Mesendoderm (in vitro differentiated cells): ENCODE measurements around the gene MAP3K8.

Experiments used
- DNase-seq: peaks from one replicate; pipeline ENCODE4 v3.0.0; 2013
- H2AK5ac ChIP-seq: 2 replicates; pipeline ENCODE4 v1.6.1; 2013; ENCODE audit warnings: low read length, inconsistent platforms
- H2BK120ac ChIP-seq: 2 replicates; pipeline ENCODE4 v1.6.1; 2013; ENCODE audit warnings: low read depth, mild to moderate bottlenecking, low read length, moderate library complexity, mixed read lengths
- H2BK15ac ChIP-seq: replicated peaks from 2 replicates; pipeline ENCODE4 v1.6.1; 2013; ENCODE audit warnings: low read depth, mild to moderate bottlenecking, moderate library complexity
- H2BK5ac ChIP-seq: 2 replicates; pipeline ENCODE4 v1.6.1; 2013; ENCODE audit warnings: low read length, inconsistent platforms
- H3K18ac ChIP-seq: 2 replicates; pipeline ENCODE4 v1.6.1; 2013; ENCODE audit warnings: mild to moderate bottlenecking, low read length, mixed read lengths
- H3K23ac ChIP-seq: one replicate; pipeline ENCODE4 v1.6.1; 2013; ENCODE audit warnings: low read length
- H3K27ac ChIP-seq: 2 replicates; pipeline ENCODE4 v1.5.1; 2013; ENCODE audit warnings: low read depth, mild to moderate bottlenecking, inconsistent platforms, low read length, moderate library complexity
- H3K27me3 ChIP-seq: 2 replicates; pipeline ENCODE4 v1.6.1; 2013; ENCODE audit warnings: low read length, control low read depth, mild to moderate bottlenecking, inconsistent platforms; ENCODE audit not compliant: insufficient read depth, poor library complexity
- H3K36me3 ChIP-seq: 2 replicates; pipeline ENCODE4 v1.6.1; 2013; ENCODE audit warnings: low read length, inconsistent platforms; ENCODE audit not compliant: control insufficient read depth, insufficient read depth
- H3K4ac ChIP-seq: one replicate; pipeline ENCODE4 v1.6.1; 2013; ENCODE audit warnings: low read depth, mild to moderate bottlenecking, low read length, moderate library complexity
- H3K4me1 ChIP-seq: 2 replicates; pipeline ENCODE4 v1.6.1; 2013; ENCODE audit warnings: low read depth, low read length, inconsistent platforms; ENCODE audit not compliant: control insufficient read depth
- H3K4me2 ChIP-seq: 2 replicates; pipeline ENCODE4 v1.6.1; 2013; ENCODE audit warnings: low read length
- H3K4me3 ChIP-seq: 2 replicates; pipeline ENCODE4 v1.5.1; 2013; ENCODE audit warnings: mild to moderate bottlenecking, low read length
- H3K56ac ChIP-seq: one replicate; pipeline ENCODE4 v1.6.1; 2013; ENCODE audit warnings: low read length
- H3K79me1 ChIP-seq: 2 replicates; pipeline ENCODE4 v1.6.1; 2013; ENCODE audit warnings: low read length, inconsistent platforms
- H3K79me2 ChIP-seq: 2 replicates; pipeline ENCODE4 v1.6.1; 2013; ENCODE audit warnings: mild to moderate bottlenecking, low read length; ENCODE audit not compliant: control insufficient read depth, insufficient read depth
- H3K9ac ChIP-seq: 2 replicates; pipeline ENCODE4 v1.6.1; 2013; ENCODE audit warnings: low read length, inconsistent platforms
- H4K5ac ChIP-seq: one replicate; pipeline ENCODE4 v1.6.1; 2013; ENCODE audit warnings: low read length
- H4K8ac ChIP-seq: one replicate; pipeline ENCODE4 v1.6.1; 2013; ENCODE audit warnings: low read depth, mild to moderate bottlenecking, control low read depth, low read length, moderate library complexity
- WGBS: extraction: QIAGEN DNeasy Blood & Tissue Kit; methylation state at CpG from one replicate; pipeline ENCODE4 v1.1.7; 2013; ENCODE audit warnings: low lambda C conversion rate, missing lambda C conversion rate; ENCODE audit not compliant: insufficient coverage; ENCODE audit errors: extremely low coverage; 5-methylcytosine and 5-hydroxymethylcytosine counted together

Gene MAP3K8

GRCh38 chr10:30489346-30489745, 55.4 kb downstream of the MAP3K8 start:
- Histone ChIP-seq H3K9ac (no peak overlapping the region), H4K8ac (no peak overlapping the region), H4K5ac (no peak overlapping the region), H3K27ac (no peak overlapping the region), H3K79me1 (no peaks in the 10 kb centered on the region), H3K79me2 (no peaks in the 10 kb centered on the region), H3K4me1 (no peaks in the 10 kb centered on the region), H3K4me2 (no peak overlapping the region), H3K23ac (no peak overlapping the region), H2AK5ac (no peak overlapping the region), H2BK5ac (no peak overlapping the region), H3K18ac (no peak overlapping the region), H3K4me3 (no peak overlapping the region), H2BK15ac (no peak overlapping the region), H3K36me3 (no peaks in the 10 kb centered on the region), H2BK120ac (no peak overlapping the region), H3K56ac (no peak overlapping the region), H3K4ac (no peak overlapping the region), H3K27me3 (no peaks in the 10 kb centered on the region)
- no peak for DNase-seq
- no CpG with 5 or more reads among the region's 7 CpGs for WGBS

- H3K4me3 ChIP-seq, result no peak overlapping the region
- no peak overlapping the region for H4K8ac ChIP-seq
Observed at GRCh38 chr10:30490289-30491000, 56.5 kb downstream of the MAP3K8 start.

GRCh38 chr10:30491204-30491915, 57.4 kb downstream of the MAP3K8 start:
- Histone ChIP-seq H2BK15ac (no peak overlapping the region), H2BK5ac (no peak overlapping the region), H3K4me3 (no peak overlapping the region), H2AK5ac (no peak overlapping the region), H3K23ac (no peak overlapping the region), H3K79me2 (no peaks in the 10 kb centered on the region), H3K27me3 (no peaks in the 10 kb centered on the region), H3K27ac (no peak overlapping the region), H3K4me2 (no peak overlapping the region), H3K79me1 (no peaks in the 10 kb centered on the region), H3K36me3 (no peaks in the 10 kb centered on the region), H2BK120ac (no peak overlapping the region), H3K56ac (no peak overlapping the region), H3K4me1 (no peaks in the 10 kb centered on the region), H3K18ac (no peak overlapping the region), H3K4ac (no peak overlapping the region), H4K5ac (no peak overlapping the region), H4K8ac (no peak overlapping the region), H3K9ac (no peak overlapping the region)
- no CpG with 5 or more reads among the region's 8 CpGs for WGBS
- DNase-seq, result no peak

More at GRCh38 chr10:30490289-30491000, 56.5 kb downstream of the MAP3K8 start:
- H3K4me2 ChIP-seq, result no peak overlapping the region
- no peak overlapping the region for H2AK5ac ChIP-seq
- no peak overlapping the region for H3K23ac ChIP-seq
- no peak for DNase-seq
- H2BK15ac ChIP-seq, result no peak overlapping the region
- WGBS, result no CpG with 5 or more reads among the region's 9 CpGs
- H2BK5ac ChIP-seq, result no peak overlapping the region
- no peak overlapping the region for H2BK120ac ChIP-seq
- no peaks in the 10 kb centered on the region for H3K36me3 ChIP-seq
- H3K56ac ChIP-seq, result no peak overlapping the region
- no peak overlapping the region for H4K5ac ChIP-seq
- H3K27me3 ChIP-seq, result no peaks in the 10 kb centered on the region
- no peaks in the 10 kb centered on the region for H3K79me1 ChIP-seq
- no peaks in the 10 kb centered on the region for H3K79me2 ChIP-seq
- H3K9ac ChIP-seq, result no peak overlapping the region
- no peak overlapping the region for H3K27ac ChIP-seq
- no peak overlapping the region for H3K18ac ChIP-seq
- H3K4me1 ChIP-seq, result no peaks in the 10 kb centered on the region
- no peak overlapping the region for H3K4ac ChIP-seq

- no peak overlapping the region for H3K18ac ChIP-seq
- no peak for DNase-seq
- H3K4me1 ChIP-seq, result no peaks in the 10 kb centered on the region
- H3K4me2 ChIP-seq, result no peak overlapping the region
- H2BK120ac ChIP-seq, result no peak overlapping the region
- no peak overlapping the region for H3K27ac ChIP-seq
- no peak overlapping the region for H3K4ac ChIP-seq
- H4K8ac ChIP-seq, result no peak overlapping the region
- H2AK5ac ChIP-seq, result no peak overlapping the region
- H3K4me3 ChIP-seq, result no peak overlapping the region
- H3K36me3 ChIP-seq, result no peaks in the 10 kb centered on the region
- WGBS, result no CpG with 5 or more reads among the region's 4 CpGs
- no peak overlapping the region for H2BK5ac ChIP-seq
- H3K79me1 ChIP-seq, result no peaks in the 10 kb centered on the region
- no peak overlapping the region for H3K56ac ChIP-seq
- no peak overlapping the region for H4K5ac ChIP-seq
- H3K27me3 ChIP-seq, result no peaks in the 10 kb centered on the region
- no peak overlapping the region for H3K9ac ChIP-seq
- no peak overlapping the region for H3K23ac ChIP-seq
- no peak overlapping the region for H2BK15ac ChIP-seq
- no peaks in the 10 kb centered on the region for H3K79me2 ChIP-seq
Observed at GRCh38 chr10:30491916-30492515, 58.0 kb downstream of the MAP3K8 start.

- Histone ChIP-seq H2AK5ac (no peak overlapping the region), H3K9ac (no peak overlapping the region), H3K4ac (no peak overlapping the region), H3K36me3 (no peaks in the 10 kb centered on the region), H2BK120ac (no peak overlapping the region), H3K4me1 (no peaks in the 10 kb centered on the region), H2BK15ac (no peak overlapping the region), H4K5ac (no peak overlapping the region), H3K56ac (no peak overlapping the region), H3K18ac (no peak overlapping the region), H3K23ac (no peak overlapping the region), H3K79me2 (no peaks in the 10 kb centered on the region), H3K27ac (no peak overlapping the region), H4K8ac (no peak overlapping the region), H3K79me1 (no peaks in the 10 kb centered on the region), H3K4me3 (no peak overlapping the region), H3K4me2 (no peak overlapping the region), H3K27me3 (no peaks in the 10 kb centered on the region), H2BK5ac (no peak overlapping the region)
- no CpG with 5 or more reads among the region's 11 CpGs for WGBS
- DNase-seq, result peak; percentile 12
Observed at GRCh38 chr10:30493609-30494530, 59.9 kb downstream of the MAP3K8 start.
